K562 (cell line): ENCODE data around the gene FRAT1. TPM values are rescaled to one million over a fixed set of nuclear protein-coding genes. Genes with fewer than 3 reads are reported as not detected.

Source experiments
- BCOR ChIP-seq: fragments of 450-650 bp; IDR thresholded peaks from 2 replicates; pipeline ENCODE4 v1.6.1; 2016
- HSF4 ChIP-seq: fragments of 250-450 bp; sonication (Bioruptor Pico); IDR thresholded peaks from 2 replicates; pipeline ENCODE4 v2.1.2; 2022; ENCODE audit warnings: mild to moderate bottlenecking, moderate library complexity, borderline replicate concordance
- KDM5B ChIP-seq: fragments of 200-600 bp; sonication (generic); IDR thresholded peaks from 2 replicates; pipeline ENCODE4 v1.6.1; 2012; ENCODE audit warnings: low read depth, mild to moderate bottlenecking, moderate library complexity, low read length, control low read depth, inconsistent platforms; ENCODE audit not compliant: insufficient replicate concordance
- MNT ChIP-seq, 2 experiments: fragments of 450-650 bp; conservative IDR thresholded peaks; 2 replicates each; pipeline ENCODE4 v1.6.1; 2017; ENCODE audit warnings: mild to moderate bottlenecking in 2 of 2, moderate library complexity in 2 of 2
- NONO ChIP-seq, 2 experiments: fragments of 200-400 bp in 1 of 2; fragments of 450-650 bp in 1 of 2; formaldehyde crosslinking in 1 of 2; IDR thresholded peaks; 2 replicates each; pipeline ENCODE4 v1.6.1; 2017; ENCODE audit warnings: low read depth in 2 of 2, mild to moderate bottlenecking in 2 of 2, moderate library complexity in 2 of 2, low read length in 1 of 2
- RBFOX2 ChIP-seq: fragments of 200-400 bp; formaldehyde crosslinking; IDR thresholded peaks from 2 replicates; pipeline ENCODE4 v1.6.1; 2017; ENCODE audit warnings: low read depth, mild to moderate bottlenecking, low read length, moderate library complexity
- TAF1 ChIP-seq: IDR thresholded peaks from 2 replicates; pipeline ENCODE4 v1.6.1; 2011; ENCODE audit warnings: mild to moderate bottlenecking, low read length, moderate library complexity; ENCODE audit not compliant: insufficient read depth, control insufficient read depth, severe bottlenecking; ENCODE audit errors: extremely low read depth
- XRCC5 ChIP-seq: fragments of 200-400 bp; formaldehyde crosslinking; IDR thresholded peaks from 2 replicates; pipeline ENCODE4 v1.6.1; 2017; ENCODE audit warnings: low read depth, mild to moderate bottlenecking, low read length
- ZBTB7A ChIP-seq: IDR thresholded peaks from 2 replicates; pipeline ENCODE4 v1.6.1; 2011; ENCODE audit warnings: low read depth, mild to moderate bottlenecking, low read length, moderate library complexity, borderline replicate concordance; ENCODE audit not compliant: control insufficient read depth
- ZZZ3 ChIP-seq: fragments of 450-650 bp; IDR thresholded peaks from 2 replicates; pipeline ENCODE4 v1.6.1; 2016; ENCODE audit warnings: antibody characterized with exemption, mild to moderate bottlenecking, moderate library complexity
- polyA plus RNA-seq, 8 experiments: library from polyadenylated mRNA; depleted of rRNA in 4 of 8; stranded (reverse) in 5 of 8; unstranded in 3 of 8; fragments of >200 nt; fragmentation: Nextera tagmentation in 2 of 8; fragmentation: Illumina TruSeq in 1 of 8; extraction: Ambion mirVana in 2 of 8; extraction: Trizol in 1 of 8; gene quantifications; 2 replicates each; pipeline versions ENCODE4 v1.2.1 to v1.2.3, GENCODE V29; 2011 to 2014; ENCODE audit warnings: inconsistent platforms in 1 of 8, missing spikeins in 1 of 8
- total RNA-seq, 7 experiments: library from RNA; depleted of rRNA in 6 of 7; stranded (reverse); fragments of >200 nt in 6 of 7; fragmentation: Illumina TruSeq in 2 of 7; extraction: Trizol in 2 of 7; gene quantifications; 2 replicates each; pipeline versions ENCODE4 v1.2.1 to v1.2.3, GENCODE V29; 2011 to 2021; ENCODE audit warnings: low replicate concordance in 1 of 7
- TF ChIP-seq, protein P1 (sequence below): sonication (generic); formaldehyde crosslinking; IDR thresholded peaks from 2 replicates; pipeline ENCODE4 v1.8.0; 2022; ENCODE audit warnings: missing genetic modification reagents, mild to moderate bottlenecking, moderate library complexity, borderline replicate concordance
- TF ChIP-seq, protein P2 (sequence below): fragments of 250-450 bp; sonication (Bioruptor Pico); IDR thresholded peaks from 2 replicates; pipeline ENCODE4 v1.5.0; 2020; ENCODE audit warnings: mild to moderate bottlenecking
- TF ChIP-seq, protein P3 (sequence below): fragments of 450-650 bp; IDR thresholded peaks from 2 replicates; pipeline ENCODE4 v1.6.1; 2018; ENCODE audit not compliant: partially characterized antibody

The FRAT1 gene
- total and polyA plus RNA-seq, 9 of the 15 experiments (the other 6 are each of a cell fraction or from before 2014, with no cell fraction given), result 0.11 to 4.6 (median 1.4) TPM

DNA sequence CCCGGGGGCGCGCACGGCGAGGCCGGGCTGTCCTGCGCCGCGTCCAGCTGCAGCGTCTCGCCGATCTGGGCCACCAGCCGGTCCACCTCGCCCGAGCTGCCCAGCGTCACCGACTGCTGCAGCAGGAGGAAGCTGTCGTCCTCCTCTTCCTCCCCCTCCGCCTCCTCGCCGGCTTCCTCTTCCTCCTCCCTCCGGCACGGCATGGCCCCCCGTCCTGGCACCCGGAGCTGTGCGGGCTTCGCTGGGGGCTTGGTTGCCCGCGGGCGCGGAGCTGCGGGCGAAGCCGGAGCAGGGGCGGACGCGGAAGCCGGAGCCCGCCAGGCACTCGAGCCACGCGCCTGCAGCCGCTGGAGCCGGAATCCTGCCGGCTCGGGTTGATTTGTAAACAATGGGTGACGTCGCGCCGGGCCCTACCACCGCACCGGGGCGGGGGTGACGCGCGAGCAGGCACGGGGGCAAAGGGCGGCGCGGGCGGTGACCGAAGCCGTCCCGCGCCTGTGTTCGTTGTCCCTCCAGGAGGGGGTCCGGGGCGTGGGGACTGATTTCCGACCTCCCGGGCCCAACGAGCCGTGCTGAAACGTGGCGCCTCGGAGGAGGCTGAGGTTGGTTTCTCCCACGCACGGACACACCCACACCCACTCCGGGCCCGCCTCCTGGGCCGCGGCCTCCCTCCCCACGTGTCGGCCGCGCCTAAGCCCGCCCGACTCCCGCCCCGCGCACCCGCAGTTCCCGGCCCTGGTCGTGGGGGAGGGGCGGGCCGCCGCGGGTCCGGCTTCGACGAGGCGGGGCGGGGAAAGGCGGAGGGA is 15.5 kb downstream of the FRAT1 start, which contains the start of gene FRAT2 (continued):
- TF ChIP-seq HSF4 (CRISPR knock-in tag) (no peak), MNT (conservative IDR thresholded peaks at IDR 0.05) (peak; percentile 99 to 100), XRCC5 (no peak), TAF1 (peak; percentile 33), ZZZ3 (no peak), ZBTB7A (0 out of 2 replicates have a peak, but pooled peaks have one; percentile 3), BCOR (no peak), KDM5B (peak; percentile 34), RBFOX2 (peak; percentile 87), NONO (IDR thresholded peaks at IDR 0.05; ENCODE audit: low read depth in 2 of 2, low read length in 1 of 2) (peak; percentile 50 to 100; a peak in 3 of 4 replicates)
- TF ChIP-seq, protein P1, sequence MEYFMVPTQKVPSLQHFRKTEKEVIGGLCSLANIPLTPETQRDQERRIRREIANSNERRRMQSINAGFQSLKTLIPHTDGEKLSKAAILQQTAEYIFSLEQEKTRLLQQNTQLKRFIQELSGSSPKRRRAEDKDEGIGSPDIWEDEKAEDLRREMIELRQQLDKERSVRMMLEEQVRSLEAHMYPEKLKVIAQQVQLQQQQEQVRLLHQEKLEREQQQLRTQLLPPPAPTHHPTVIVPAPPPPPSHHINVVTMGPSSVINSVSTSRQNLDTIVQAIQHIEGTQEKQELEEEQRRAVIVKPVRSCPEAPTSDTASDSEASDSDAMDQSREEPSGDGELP (CRISPR knock-in tag), result peak; percentile 42; the same call in 1 of the 2 replicates
- TF ChIP-seq, protein P2, sequence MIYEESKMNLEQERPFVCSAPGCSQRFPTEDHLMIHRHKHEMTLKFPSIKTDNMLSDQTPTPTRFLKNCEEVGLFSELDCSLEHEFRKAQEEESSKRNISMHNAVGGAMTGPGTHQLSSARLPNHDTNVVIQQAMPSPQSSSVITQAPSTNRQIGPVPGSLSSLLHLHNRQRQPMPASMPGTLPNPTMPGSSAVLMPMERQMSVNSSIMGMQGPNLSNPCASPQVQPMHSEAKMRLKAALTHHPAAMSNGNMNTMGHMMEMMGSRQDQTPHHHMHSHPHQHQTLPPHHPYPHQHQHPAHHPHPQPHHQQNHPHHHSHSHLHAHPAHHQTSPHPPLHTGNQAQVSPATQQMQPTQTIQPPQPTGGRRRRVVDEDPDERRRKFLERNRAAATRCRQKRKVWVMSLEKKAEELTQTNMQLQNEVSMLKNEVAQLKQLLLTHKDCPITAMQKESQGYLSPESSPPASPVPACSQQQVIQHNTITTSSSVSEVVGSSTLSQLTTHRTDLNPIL (CRISPR knock-in tag), result no peak
- TF ChIP-seq, protein P3, sequence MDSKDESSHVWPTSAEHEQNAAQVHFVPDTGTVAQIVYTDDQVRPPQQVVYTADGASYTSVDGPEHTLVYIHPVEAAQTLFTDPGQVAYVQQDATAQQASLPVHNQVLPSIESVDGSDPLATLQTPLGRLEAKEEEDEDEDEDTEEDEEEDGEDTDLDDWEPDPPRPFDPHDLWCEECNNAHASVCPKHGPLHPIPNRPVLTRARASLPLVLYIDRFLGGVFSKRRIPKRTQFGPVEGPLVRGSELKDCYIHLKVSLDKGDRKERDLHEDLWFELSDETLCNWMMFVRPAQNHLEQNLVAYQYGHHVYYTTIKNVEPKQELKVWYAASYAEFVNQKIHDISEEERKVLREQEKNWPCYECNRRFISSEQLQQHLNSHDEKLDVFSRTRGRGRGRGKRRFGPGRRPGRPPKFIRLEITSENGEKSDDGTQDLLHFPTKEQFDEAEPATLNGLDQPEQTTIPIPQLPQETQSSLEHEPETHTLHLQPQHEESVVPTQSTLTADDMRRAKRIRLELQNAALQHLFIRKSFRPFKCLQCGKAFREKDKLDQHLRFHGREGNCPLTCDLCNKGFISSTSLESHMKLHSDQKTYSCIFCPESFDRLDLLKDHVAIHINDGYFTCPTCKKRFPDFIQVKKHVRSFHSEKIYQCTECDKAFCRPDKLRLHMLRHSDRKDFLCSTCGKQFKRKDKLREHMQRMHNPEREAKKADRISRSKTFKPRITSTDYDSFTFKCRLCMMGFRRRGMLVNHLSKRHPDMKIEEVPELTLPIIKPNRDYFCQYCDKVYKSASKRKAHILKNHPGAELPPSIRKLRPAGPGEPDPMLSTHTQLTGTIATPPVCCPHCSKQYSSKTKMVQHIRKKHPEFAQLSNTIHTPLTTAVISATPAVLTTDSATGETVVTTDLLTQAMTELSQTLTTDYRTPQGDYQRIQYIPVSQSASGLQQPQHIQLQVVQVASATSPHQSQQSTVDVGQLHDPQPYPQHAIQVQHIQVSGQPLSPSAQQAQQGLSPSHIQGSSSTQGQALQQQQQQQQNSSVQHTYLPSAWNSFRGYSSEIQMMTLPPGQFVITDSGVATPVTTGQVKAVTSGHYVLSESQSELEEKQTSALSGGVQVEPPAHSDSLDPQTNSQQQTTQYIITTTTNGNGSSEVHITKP, result peak; percentile 100
